GM23248 (cell line): Measurements from ENCODE around the gene TCF7L2. TPM values are rescaled to one million over a fixed set of nuclear protein-coding genes. Genes with fewer than 3 reads are reported as not detected.

Experiments
- DNase-seq: peaks from one replicate; pipeline ENCODE4 v3.0.0-alpha.2; 2015
- H2AFZ ChIP-seq: fragments of 200-600 bp; sonication (generic); 2 replicates; pipeline ENCODE4 v1.6.1; 2016; ENCODE audit warnings: antibody characterized with exemption
- H3F3A ChIP-seq: fragments of 200-600 bp; sonication (generic); 2 replicates; pipeline ENCODE4 v1.6.1; 2016; ENCODE audit warnings: mild to moderate bottlenecking, antibody characterized with exemption, mixed run types; ENCODE audit not compliant: insufficient read depth
- H3K27ac ChIP-seq: fragments of 200-600 bp; sonication (generic); 2 replicates; pipeline ENCODE4 v1.5.1; 2016; ENCODE audit warnings: mild to moderate bottlenecking
- H3K27me3 ChIP-seq: fragments of 200-600 bp; sonication (generic); replicated peaks from 2 replicates; pipeline ENCODE4 v1.6.1; 2016; ENCODE audit warnings: mild to moderate bottlenecking; ENCODE audit not compliant: insufficient read depth
- H3K36me3 ChIP-seq: fragments of 200-600 bp; sonication (generic); 2 replicates; pipeline ENCODE4 v1.6.1; 2016; ENCODE audit warnings: low read depth, mild to moderate bottlenecking
- H3K4me1 ChIP-seq: fragments of 200-600 bp; sonication (generic); 2 replicates; pipeline ENCODE4 v1.6.1; 2016; ENCODE audit warnings: mild to moderate bottlenecking; ENCODE audit not compliant: insufficient read depth
- H3K4me2 ChIP-seq: fragments of 200-600 bp; sonication (generic); one replicate; pipeline ENCODE4 v1.6.1; 2016; ENCODE audit warnings: mild to moderate bottlenecking; ENCODE audit not compliant: unreplicated experiment
- H3K4me3 ChIP-seq: fragments of 200-600 bp; sonication (generic); 2 replicates; pipeline ENCODE4 v1.5.1; 2016; ENCODE audit warnings: mild to moderate bottlenecking
- H3K79me2 ChIP-seq: fragments of 200-600 bp; sonication (generic); 2 replicates; pipeline ENCODE4 v1.6.1; 2016; ENCODE audit warnings: mild to moderate bottlenecking; ENCODE audit not compliant: insufficient read depth
- H3K9ac ChIP-seq: fragments of 200-600 bp; sonication (generic); 2 replicates; pipeline ENCODE4 v1.6.1; 2016; ENCODE audit warnings: mild to moderate bottlenecking
- H3K9me2 ChIP-seq: fragments of 200-600 bp; sonication (generic); 2 replicates; pipeline ENCODE4 v1.6.1; 2016; ENCODE audit warnings: mixed run types, mild to moderate bottlenecking, moderate library complexity; ENCODE audit not compliant: insufficient read depth
- H3K9me3 ChIP-seq: fragments of 200-600 bp; sonication (generic); one replicate; pipeline ENCODE4 v1.6.1; 2017; ENCODE audit warnings: low read depth
- H4K20me1 ChIP-seq: fragments of 200-600 bp; sonication (generic); 2 replicates; pipeline ENCODE4 v1.6.0; 2016; ENCODE audit not compliant: insufficient read depth
- EZH2 ChIP-seq: fragments of 200-600 bp; sonication (generic); IDR thresholded peaks from 2 replicates; pipeline ENCODE4 v1.6.1; 2018; ENCODE audit warnings: antibody characterized with exemption, mild to moderate bottlenecking; ENCODE audit not compliant: insufficient read depth, poor library complexity, severe bottlenecking
- EZH2phosphoT487 ChIP-seq: fragments of 200-600 bp; sonication (generic); IDR thresholded peaks from 2 replicates; pipeline ENCODE4 v1.6.1; 2018; ENCODE audit warnings: antibody characterized with exemption, moderate library complexity, mild to moderate bottlenecking, low read depth; ENCODE audit not compliant: insufficient read depth
- WGBS, 2 experiments: methylation state at CpG; one replicate each; pipeline ENCODE4 v1.1.6; 2015 to 2017; ENCODE audit warnings: low lambda C conversion rate in 2 of 2, low coverage in 1 of 2; ENCODE audit errors: missing lambda C conversion rate in 2 of 2; 5-methylcytosine and 5-hydroxymethylcytosine counted together
- in situ Hi-C: fragments of 300-500 bp; cut with MboI; formaldehyde crosslinking; loops from 2 replicates; pipeline ENCODE4 v1.15.0; 2020
- polyA plus RNA-seq: library from polyadenylated mRNA; unstranded; fragments of >200 nt; fragmentation: Nextera tagmentation; extraction: Ambion mirVana; gene quantifications from 2 replicates; pipeline ENCODE4 v1.2.1, GENCODE V29; 2016
- total RNA-seq: library from RNA; depleted of rRNA; stranded (reverse); fragments of >200 nt; shearing (Covaris generic); gene quantifications from 2 replicates; pipeline ENCODE4 v1.2.3, GENCODE V29; 2014

The TCF7L2 gene
- total and polyA plus RNA-seq, 2 experiments from 2014 or later = 6.2 to 19.3 TPM

GRCh38 chr10:113076949-113077348, 126.9 kb downstream of the TCF7L2 start:
- Histone ChIP-seq H3K9me2 (no peaks in the 10 kb centered on the region), H3K79me2 (peaks cover 66% of the 10 kb centered on the region), H4K20me1 (no peaks in the 10 kb centered on the region), H3F3A (peaks cover 33% of the 10 kb centered on the region), H3K9me3 (no peaks in the 10 kb centered on the region), H3K4me3 (no peak overlapping the region), H3K4me2 (no peak overlapping the region), H3K36me3 (no peaks in the 10 kb centered on the region), H3K9ac (no peak overlapping the region), H2AFZ (no peak overlapping the region), H3K27ac (no peak overlapping the region), H3K27me3 (no peaks in the 10 kb centered on the region), H3K4me1 (peaks cover 21% of the 10 kb centered on the region)
- TF ChIP-seq EZH2 (no peak), EZH2phosphoT487 (no peak)
- no peak for DNase-seq
- in situ Hi-C loops = no loop called here
- WGBS, 2 experiments = 35 to 54% methylated on average over 1 of the region's 1 CpG

DNA sequence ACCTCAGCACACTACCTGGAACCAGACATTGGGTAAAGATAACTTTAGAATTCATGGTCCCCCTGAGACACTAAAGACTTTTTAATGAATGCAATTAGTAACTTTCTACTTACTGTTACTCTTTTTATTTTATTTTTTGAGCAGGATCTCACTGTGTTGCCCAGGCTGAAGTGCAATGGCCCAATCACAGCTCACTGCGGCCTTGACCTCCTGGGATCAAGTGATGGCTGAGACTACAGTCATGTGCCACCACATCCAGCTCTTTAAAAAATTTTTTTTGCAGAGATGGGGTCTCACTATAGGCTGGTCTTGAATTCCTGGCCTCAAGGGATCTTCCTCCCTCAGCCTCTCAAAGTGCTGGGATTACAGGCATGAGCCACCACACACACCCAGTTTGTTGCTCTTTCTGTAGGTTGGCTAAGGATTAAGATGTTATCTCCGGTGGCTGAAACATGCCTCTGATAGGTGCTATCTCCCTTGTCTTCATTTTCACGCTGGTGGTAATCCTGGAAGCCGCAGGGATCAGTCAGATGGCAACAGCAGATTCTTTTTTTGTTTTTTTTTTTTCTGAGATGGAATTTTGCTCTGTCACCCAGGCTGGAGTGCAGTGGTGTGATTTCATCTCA, 128.3 kb downstream of the TCF7L2 start:
- peaks cover 11% of the 10 kb centered on the region for H3K4me1 ChIP-seq
- H4K20me1 ChIP-seq = no peaks in the 10 kb centered on the region
- no peak overlapping the region for H3K4me2 ChIP-seq
- no peaks in the 10 kb centered on the region for H3K27me3 ChIP-seq
- H3K79me2 ChIP-seq = peaks cover 69% of the 10 kb centered on the region
- in situ Hi-C loops = no loop called here
- H3K9me2 ChIP-seq = no peaks in the 10 kb centered on the region
- DNase-seq = no peak
- H3F3A ChIP-seq = peaks cover 24% of the 10 kb centered on the region
- WGBS, 2 experiments = 94 to 100% methylated on average over 4 of the region's 4 CpGs
- no peak overlapping the region for H3K4me3 ChIP-seq
- H3K36me3 ChIP-seq = no peaks in the 10 kb centered on the region
- no peak overlapping the region for H2AFZ ChIP-seq
- no peaks in the 10 kb centered on the region for H3K9me3 ChIP-seq
- H3K27ac ChIP-seq = no peak overlapping the region
- no peak overlapping the region for H3K9ac ChIP-seq
- TF ChIP-seq EZH2 (no peak), EZH2phosphoT487 (no peak)

GRCh38 chr10:113080061-113080924, 130.2 kb downstream of the TCF7L2 start:
- Histone ChIP-seq H3K9ac (no peak overlapping the region), H3K9me2 (no peaks in the 10 kb centered on the region), H3K4me1 (peaks cover 9% of the 10 kb centered on the region), H2AFZ (no peak overlapping the region), H3F3A (peaks cover 12% of the 10 kb centered on the region; the same call in 1 of the 2 replicates), H4K20me1 (no peaks in the 10 kb centered on the region), H3K79me2 (peaks cover 88% of the 10 kb centered on the region), H3K36me3 (no peaks in the 10 kb centered on the region), H3K4me3 (no peak overlapping the region), H3K27me3 (no peaks in the 10 kb centered on the region), H3K4me2 (no peak overlapping the region), H3K27ac (no peak overlapping the region), H3K9me3 (no peaks in the 10 kb centered on the region)
- 47 to 50% methylated on average over 8 of the region's 8 CpGs for WGBS, 2 experiments
- in situ Hi-C loops = no loop called here
- TF ChIP-seq EZH2 (no peak), EZH2phosphoT487 (no peak)
- no peak for DNase-seq

DNA sequence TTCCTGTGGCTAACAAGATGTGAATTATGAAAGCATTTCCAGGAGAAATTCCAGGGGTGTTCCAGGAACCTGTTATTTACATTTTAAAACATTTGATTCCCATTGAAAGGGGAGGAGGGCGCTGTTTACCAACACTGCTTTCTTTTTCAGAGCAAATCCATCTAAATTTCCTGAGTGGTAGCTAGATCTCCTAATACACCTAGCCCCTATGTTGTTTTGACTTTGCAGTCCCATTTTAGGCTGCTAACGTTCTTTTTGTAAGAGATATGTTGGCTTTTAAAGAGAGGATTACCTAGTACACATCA, 130.8 kb downstream of the TCF7L2 start:
- no peak overlapping the region for H3K9ac ChIP-seq
- no peaks in the 10 kb centered on the region for H4K20me1 ChIP-seq
- in situ Hi-C loops = no loop called here
- H3K36me3 ChIP-seq = no peaks in the 10 kb centered on the region
- H3K27ac ChIP-seq = no peak overlapping the region
- no peaks in the 10 kb centered on the region for H3K9me3 ChIP-seq
- H3F3A ChIP-seq = peaks cover 8% of the 10 kb centered on the region; the same call in 1 of the 2 replicates
- TF ChIP-seq EZH2phosphoT487 (no peak), EZH2 (no peak)
- 96 to 97% methylated on average over 2 of the region's 2 CpGs for WGBS, 2 experiments
- no peak overlapping the region for H3K4me2 ChIP-seq
- DNase-seq = no peak
- no peak overlapping the region for H2AFZ ChIP-seq
- H3K9me2 ChIP-seq = no peaks in the 10 kb centered on the region
- H3K4me1 ChIP-seq = peaks cover 9% of the 10 kb centered on the region
- H3K79me2 ChIP-seq = peaks cover 88% of the 10 kb centered on the region
- no peak overlapping the region for H3K4me3 ChIP-seq
- no peaks in the 10 kb centered on the region for H3K27me3 ChIP-seq
